Colonic mucosa (tissue), 4 donors: ENCODE data around the gene JUNB. TPM values are rescaled to one million over a fixed set of nuclear protein-coding genes. Genes with fewer than 3 reads are reported as not detected.

Source experiments
- DNase-seq: peaks from one replicate; pipeline ENCODE4 v3.0.0-alpha.2; 2020
- H3K27ac ChIP-seq: fragments of 200-600 bp; one replicate; pipeline ENCODE4 v1.8.0; 2021
- H3K27me3 ChIP-seq: fragments of 200-600 bp; one replicate; pipeline ENCODE4 v1.8.0; 2021
- H3K36me3 ChIP-seq: fragments of 200-600 bp; one replicate; pipeline ENCODE4 v1.8.0; 2021
- H3K4me1 ChIP-seq: fragments of 200-600 bp; one replicate; pipeline ENCODE4 v1.8.0; 2021; ENCODE audit warnings: mild to moderate bottlenecking
- H3K4me3 ChIP-seq: fragments of 200-600 bp; one replicate; pipeline ENCODE4 v1.8.0; 2021
- H3K9ac ChIP-seq, 2 donors: one replicate each; pipeline ENCODE4 v1.7.0; 2013; ENCODE audit warnings: control low read depth in 2 of 2, low read depth in 2 of 2, low read length in 2 of 2
- H3K9me3 ChIP-seq: fragments of 200-600 bp; one replicate; pipeline ENCODE4 v1.8.0; 2021
- intact Hi-C: fragments of 100-400 bp; cut with DNase I; formaldehyde crosslinking; loops from one replicate; pipeline ENCODE4 v1.14.1; 2022
- total RNA-seq, 2 donors: library from RNA; stranded (reverse); fragmentation: NEBNext Ultra II Directional in 1 of 2; extraction: Animal tissue kit (Norgen Biotek cat#: 25700) in 1 of 2; gene quantifications; one replicate each; pipeline ENCODE4 v1.2.1, GENCODE V29; 2021
- TF ChIP-seq, protein P1 (sequence below): fragments of 200-600 bp; IDR thresholded peaks from one replicate; pipeline ENCODE4 v1.8.0; 2022; ENCODE audit warnings: antibody characterized with exemption, mild to moderate bottlenecking
- donor health status: healthy.
- donor health status: DM: no; HTN: no; CAD: no.
- donor health status: DM: no; HTN: no; CAD: no.

Gene JUNB
- total RNA-seq, 2 donors from 2014 or later, result 113 to 173 TPM

DNA sequence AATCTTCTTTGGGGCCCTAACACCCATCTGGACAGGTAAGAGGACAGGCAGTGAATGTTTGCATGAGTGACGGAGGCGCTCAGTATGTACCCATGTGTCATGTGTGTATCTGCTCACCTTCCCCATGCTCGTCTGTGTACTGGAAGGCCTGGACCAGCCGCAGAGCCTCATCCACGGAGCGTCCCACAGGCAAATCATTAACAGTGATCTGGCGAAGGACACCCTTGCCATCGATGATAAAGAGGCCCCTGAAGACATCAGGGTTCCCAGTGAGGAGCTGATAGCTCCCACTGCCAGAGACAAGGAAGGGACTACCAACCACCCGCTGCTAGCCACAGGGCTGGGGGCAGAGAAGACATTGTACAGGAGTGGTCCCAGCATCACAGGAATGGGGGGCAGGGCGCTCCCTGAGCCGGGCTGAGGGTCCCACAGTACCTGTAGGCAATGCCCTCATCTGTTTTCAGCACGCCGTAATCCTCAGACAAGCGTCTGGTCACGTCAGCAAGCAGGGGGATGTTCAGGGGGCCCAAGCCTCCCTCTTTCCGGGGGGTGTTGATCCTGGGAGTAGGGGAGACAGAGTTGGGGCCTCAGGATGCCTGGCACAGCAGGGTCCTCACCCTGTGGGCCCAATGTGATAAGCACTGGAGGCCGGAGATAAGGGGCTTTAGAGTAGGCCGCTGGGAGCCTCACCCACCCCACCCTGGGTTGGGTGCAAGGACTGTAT, 8.6 kb downstream of the JUNB start:
- Histone ChIP-seq H3K27ac (no peak overlapping the region), H3K4me3 (no peak overlapping the region), H3K36me3 (no peaks in the 10 kb centered on the region), H3K4me1 (peaks cover 8% of the 10 kb centered on the region), H3K27me3 (no peaks in the 10 kb centered on the region), H3K9ac (peak overlapping the region; percentile 92 to 99), H3K9me3 (no peaks in the 10 kb centered on the region)
- no peak for DNase-seq
- TF ChIP-seq, protein P1, sequence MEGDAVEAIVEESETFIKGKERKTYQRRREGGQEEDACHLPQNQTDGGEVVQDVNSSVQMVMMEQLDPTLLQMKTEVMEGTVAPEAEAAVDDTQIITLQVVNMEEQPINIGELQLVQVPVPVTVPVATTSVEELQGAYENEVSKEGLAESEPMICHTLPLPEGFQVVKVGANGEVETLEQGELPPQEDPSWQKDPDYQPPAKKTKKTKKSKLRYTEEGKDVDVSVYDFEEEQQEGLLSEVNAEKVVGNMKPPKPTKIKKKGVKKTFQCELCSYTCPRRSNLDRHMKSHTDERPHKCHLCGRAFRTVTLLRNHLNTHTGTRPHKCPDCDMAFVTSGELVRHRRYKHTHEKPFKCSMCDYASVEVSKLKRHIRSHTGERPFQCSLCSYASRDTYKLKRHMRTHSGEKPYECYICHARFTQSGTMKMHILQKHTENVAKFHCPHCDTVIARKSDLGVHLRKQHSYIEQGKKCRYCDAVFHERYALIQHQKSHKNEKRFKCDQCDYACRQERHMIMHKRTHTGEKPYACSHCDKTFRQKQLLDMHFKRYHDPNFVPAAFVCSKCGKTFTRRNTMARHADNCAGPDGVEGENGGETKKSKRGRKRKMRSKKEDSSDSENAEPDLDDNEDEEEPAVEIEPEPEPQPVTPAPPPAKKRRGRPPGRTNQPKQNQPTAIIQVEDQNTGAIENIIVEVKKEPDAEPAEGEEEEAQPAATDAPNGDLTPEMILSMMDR, result no peak
- intact Hi-C loops, result loop anchor here (5.0 kb wide), 1 partner anchor 38 kb away; no protein-coding TSS in a partner anchor

DNA sequence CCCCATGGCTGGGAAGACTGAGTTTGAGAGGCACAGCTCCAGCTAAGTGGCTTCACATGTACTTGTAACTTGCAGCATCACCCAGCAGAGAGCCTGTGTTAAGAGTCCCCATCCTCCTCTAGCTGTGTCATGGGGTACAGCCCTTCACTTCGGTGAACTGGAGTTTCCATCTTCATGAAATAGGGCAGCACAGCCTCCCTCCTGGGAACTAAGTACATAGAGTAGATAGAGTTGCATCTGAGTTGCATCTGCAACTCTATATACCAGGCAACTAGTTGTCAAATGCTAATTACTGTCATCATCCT, 9.1 kb downstream of the JUNB start:
- Histone ChIP-seq H3K36me3 (no peaks in the 10 kb centered on the region), H3K4me3 (peak overlapping the region; percentile 68), H3K9ac (peak overlapping the region; percentile 92 to 99), H3K9me3 (no peaks in the 10 kb centered on the region), H3K27me3 (no peaks in the 10 kb centered on the region), H3K27ac (peak overlapping the region; percentile 48), H3K4me1 (peaks cover 8% of the 10 kb centered on the region)
- TF ChIP-seq, protein P1, result no peak
- intact Hi-C loops, result no loop called here
- DNase-seq, result no peak

DNA sequence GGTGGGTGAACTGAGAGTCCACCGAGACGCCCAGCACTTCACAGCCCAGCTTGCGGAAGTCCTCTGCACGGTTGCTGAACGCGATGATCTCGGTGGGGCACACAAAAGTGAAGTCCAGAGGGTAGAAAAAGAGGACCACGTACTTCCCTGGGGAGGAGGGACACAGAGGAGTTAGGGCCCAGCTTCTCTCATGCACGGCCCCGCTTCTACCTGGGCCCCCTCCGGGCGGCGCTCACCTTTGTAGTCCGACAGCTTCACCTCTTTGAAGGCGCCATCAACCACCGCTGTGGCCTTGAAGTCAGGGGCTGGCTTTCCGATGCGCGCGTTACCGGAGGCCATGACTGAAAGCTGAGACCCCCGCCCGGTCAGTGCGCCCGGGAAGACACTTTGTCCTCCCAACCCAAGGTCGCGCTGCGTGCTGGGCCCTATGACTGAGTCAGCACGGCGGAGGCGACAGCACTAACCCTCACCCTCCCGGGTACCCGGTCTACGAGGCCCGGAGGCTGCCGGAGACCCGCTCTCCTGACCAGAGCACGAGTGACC, 9.7 kb downstream of the JUNB start:
- Histone ChIP-seq H3K9ac (peak overlapping the region; percentile 92 to 99), H3K27me3 (no peaks in the 10 kb centered on the region), H3K4me1 (peaks cover 4% of the 10 kb centered on the region), H3K4me3 (peak overlapping the region; percentile 68), H3K9me3 (no peaks in the 10 kb centered on the region), H3K27ac (peak overlapping the region; percentile 48), H3K36me3 (no peaks in the 10 kb centered on the region)
- intact Hi-C loops, result no loop called here
- DNase-seq, result peak; percentile 44
- TF ChIP-seq, protein P1, result no peak

GRCh38 chr19:12801466-12802266, 10.4 kb downstream of the JUNB start, which contains the start of the genes PRDX2 and THSD8:
TSS of gene PRDX2 (minus strand) at chr19:12801800. CDS start at chr19:12801261, 539 bp downstream.
TSS of gene THSD8 (plus strand) at chr19:12802069. CDS start at chr19:12802072, 3 bp downstream.
- TF ChIP-seq, protein P1, result no peak
- Histone ChIP-seq H3K36me3 (no peaks in the 10 kb centered on the region), H3K9ac (peak within 1 kb of the TSS; percentile 92 to 99), H3K27me3 (no peaks in the 10 kb centered on the region), H3K27ac (peak within 1 kb of the TSS; percentile 48), H3K4me3 (peak within 1 kb of the TSS; percentile 68), H3K4me1 (peaks cover under 1% of the 10 kb centered on the region), H3K9me3 (no peaks in the 10 kb centered on the region)
- peak; percentile 87 for DNase-seq
- intact Hi-C loops, result no loop called here

- no peaks in the 10 kb centered on the region for H3K9me3 ChIP-seq
- DNase-seq, result peak; percentile 57
- peak overlapping the region; percentile 92 to 99 for H3K9ac ChIP-seq
- H3K36me3 ChIP-seq, result no peaks in the 10 kb centered on the region
- no peaks in the 10 kb centered on the region for H3K27me3 ChIP-seq
- TF ChIP-seq, protein P1, result no peak
- H3K4me3 ChIP-seq, result peak overlapping the region; percentile 68
- peak overlapping the region; percentile 48 for H3K27ac ChIP-seq
- H3K4me1 ChIP-seq, result peaks cover 7% of the 10 kb centered on the region
- intact Hi-C loops, result no loop called here
Observed at GRCh38 chr19:12802267-12803106, 11.2 kb downstream of the JUNB start.
